ENCODE data around the gene BRIP1.
"Not testable (repeated sequence)": the region's sequence is repeated elsewhere in the genome, so short reads cannot be mapped to it uniquely, and the experiment has no call there.

Gene BRIP1

DNA sequence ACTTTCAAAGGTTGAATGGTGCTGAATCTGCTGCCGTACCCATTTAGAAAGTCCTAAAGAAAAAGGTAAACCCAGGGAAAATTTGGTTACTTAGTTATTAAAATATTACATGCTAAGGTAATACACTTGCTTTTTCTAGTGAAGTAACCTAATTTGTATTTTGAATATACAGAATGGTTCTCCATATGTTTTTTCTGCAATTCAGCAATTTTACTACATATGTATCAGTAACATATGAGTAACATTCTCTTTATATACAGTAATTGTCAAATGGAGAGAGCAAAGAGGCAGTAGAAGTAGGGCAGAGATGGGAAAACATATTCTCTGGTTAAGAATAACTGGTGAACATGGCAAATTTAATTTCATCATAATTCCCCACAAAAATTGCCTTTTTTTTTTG, 177.2 kb downstream of the BRIP1 start:
- no peak for DNase-seq

DNA sequence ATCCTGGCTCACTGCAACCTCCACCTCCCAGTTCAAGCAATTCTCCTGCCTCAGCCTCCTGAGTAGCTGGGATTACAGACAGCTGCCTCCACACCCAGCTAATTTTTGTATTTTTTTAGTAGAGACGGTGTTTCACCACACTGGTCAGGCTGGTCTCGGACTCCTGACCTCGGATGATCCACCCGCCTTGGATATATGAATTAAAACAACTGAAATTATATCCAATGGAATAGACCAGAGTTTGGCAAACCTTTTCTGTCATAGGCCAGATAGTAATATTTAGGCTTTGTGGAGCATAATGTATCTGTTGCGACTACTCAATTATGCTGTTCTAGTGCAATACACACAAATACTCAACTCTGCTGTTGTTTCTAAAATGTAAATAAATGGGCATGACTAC, 178.5 kb downstream of the BRIP1 start:
- no peak for DNase-seq

DNA sequence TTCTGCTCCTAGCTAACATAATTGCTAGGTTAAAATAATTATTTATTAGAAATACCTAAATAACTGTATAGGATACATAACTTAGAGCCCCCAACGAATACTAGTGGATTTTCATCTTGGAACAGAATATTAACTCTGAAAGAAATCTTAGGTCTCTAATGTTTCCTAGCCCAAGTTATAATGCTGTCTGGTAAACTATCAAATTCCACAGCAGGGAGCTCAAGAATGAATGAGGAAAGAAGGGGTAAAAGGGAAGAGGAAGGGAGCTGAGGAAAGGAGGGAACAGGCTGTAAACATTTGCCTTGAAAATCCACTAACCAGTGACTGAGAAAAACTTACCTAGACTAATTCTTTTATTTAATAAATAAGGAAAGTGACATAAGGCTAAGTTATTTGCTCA, 179.2 kb downstream of the BRIP1 start:
- DNase-seq: no peak

DNA sequence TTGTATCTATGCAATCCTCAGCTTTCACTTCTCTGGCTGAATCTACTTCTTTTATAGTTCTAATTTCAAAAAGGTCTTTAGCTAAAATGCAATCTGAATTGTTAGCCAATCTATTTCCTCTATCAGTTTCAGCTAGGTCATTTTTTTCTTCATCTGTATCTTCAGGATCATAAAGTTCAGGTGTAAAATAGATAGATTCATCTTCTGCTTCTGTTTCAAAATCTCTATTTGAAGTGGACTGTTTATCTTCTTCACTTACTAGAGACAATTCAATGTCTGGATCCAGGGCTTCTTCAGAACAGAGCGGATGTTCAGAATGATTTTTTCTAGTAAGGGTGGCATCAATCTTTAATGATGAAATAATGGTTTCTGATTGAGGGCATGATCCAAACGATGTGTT, 179.9 kb downstream of the BRIP1 start:
- DNase-seq: no peak

DNA sequence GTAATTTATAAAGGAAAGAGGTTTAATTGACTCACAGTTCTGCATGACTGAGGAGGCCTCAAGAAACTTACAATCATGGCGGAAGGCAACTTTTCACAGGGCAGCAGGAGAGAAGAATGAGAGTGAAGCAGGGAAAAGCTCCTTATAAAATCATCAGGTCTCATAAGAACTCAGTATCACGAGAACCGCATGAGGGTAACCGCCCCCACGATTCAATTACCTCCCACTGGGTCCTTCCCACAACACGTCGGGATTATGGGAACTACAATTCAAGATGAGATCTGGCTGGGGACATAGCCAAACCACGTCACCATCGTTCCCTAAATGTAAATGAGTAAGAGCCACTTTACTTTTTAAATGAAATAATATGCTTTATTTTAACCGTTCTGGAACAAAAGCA, 182.4 kb downstream of the BRIP1 start:
- DNase-seq: no peak

DNA sequence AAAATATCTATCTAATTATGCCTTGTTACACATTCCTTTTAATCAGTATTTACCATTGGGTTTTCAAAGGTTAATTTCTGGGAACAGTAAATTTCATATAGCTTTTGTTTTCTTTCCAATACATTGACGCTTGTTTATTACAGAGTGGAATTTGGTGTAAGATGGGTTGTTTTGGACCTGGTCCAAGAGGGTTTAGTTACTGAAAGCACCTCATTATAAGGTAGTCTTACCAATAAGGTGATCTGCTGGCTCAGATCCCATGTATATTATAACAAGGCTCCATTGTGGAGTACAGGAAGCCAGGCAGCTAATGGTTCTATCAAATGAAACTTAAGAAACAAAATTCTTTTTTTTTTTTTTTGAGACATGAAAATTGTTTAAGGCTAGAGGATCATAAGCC, 185.0 kb downstream of the BRIP1 start:
- DNase-seq: no peak

DNA sequence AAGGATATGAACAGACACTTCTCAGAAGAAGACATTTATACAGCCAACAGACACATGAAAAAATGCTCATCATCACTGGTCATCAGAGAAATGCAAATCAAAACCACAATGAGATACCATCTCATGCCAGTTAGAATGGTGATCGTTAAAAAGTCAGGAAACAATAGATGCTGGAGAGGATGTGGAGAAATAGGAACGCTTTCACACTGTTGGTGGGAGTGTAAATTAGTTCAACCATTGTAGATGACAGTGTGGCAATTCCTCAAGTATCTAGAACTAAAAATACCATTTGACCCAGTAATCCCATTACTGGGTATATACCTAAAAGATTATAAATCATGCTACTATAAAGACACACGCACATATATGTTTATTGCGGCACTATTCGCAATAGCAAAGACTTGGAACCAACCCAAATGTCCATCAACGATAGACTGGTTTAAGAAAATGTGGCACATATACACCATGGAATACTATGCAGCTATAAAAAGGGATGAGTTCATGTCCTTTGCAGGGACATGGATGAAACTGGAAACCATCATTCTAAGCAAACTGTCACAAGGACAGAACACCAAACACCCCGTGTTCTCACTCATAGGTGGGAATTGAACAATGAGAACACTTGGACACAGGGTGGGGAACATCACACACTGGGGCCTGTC, 186.0 kb downstream of the BRIP1 start:
- not testable (repeated sequence) for DNase-seq

DNA sequence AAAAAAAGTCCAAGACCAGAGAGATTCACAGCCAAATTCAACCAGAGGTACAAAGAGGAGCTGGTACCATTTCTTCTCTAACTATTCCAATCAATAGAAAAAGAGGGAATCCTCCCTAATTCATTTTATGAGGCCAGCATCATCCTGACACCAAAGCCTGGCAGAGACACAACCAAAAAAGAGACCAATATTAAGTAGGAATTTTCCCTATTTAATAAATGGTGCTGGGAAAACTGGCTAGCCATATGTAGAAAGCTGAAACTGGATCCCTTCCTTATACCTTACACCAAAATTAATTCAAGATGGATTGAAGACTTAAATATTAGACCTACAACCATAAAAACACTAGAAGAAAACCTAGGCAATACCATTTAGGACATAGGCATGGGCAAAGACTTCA, 186.8 kb downstream of the BRIP1 start:
- not testable (repeated sequence) for DNase-seq

DNA sequence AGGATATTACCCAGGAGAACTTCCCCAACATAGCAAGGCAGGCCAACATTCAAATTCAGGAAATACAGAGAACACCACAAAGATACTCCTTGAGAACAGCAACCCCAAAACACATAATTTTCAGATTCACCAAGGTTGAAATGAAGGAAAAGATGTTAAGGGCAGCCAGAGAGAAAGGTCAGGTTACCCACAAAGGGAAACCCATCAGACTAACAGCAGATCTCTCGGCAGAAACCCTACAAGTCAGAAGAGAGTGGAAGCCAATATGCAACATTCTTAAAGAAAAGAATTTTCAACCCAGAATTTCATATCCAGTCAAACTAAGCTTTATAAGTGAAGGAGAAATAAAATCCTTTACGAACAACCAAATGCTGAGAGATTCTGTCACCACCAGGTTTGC, 188.7 kb downstream of the BRIP1 start:
- not testable (repeated sequence) for DNase-seq

DNA sequence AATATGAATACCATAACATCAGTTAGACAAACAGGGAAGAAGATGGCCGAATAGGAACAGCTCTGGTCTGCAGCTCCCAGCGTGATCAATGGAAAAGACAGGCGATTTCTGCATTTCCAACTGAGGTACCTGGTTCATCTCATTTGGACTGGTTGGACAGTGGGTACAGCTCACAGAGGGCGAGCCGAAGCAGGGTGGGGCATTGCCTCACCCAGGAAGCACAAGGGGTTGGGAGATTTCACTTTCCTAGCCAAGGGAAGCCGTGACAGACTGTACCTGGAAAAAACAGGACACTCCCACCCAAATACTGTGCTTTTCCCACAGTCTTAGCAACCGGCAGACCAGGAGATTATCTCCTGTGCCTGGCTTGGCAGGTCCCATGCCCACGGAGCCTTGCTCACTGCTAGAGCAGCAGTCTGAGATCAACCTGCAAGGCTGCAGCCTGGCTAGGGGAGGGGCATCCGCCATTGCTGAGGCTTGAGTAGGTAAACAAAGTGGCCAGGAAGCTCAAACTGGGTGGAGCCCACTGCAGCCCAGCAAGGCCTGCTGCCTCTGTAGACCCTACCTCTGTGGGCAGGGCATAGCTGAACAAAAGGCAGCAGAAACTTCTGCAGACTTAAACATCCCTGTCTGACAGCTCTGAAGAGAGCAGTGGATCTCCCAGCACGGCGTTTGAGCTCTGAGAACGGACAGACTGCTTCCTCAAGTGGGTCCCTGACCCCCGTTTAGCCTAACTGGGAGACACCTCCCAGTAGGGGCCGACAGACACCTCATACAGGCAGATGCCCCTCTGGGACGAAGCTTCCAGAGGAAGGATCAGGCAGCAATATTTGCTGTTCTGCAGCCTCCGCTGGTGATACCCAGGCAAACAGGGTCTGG, 190.1 kb downstream of the BRIP1 start:
- DNase-seq: not testable (repeated sequence)

DNA sequence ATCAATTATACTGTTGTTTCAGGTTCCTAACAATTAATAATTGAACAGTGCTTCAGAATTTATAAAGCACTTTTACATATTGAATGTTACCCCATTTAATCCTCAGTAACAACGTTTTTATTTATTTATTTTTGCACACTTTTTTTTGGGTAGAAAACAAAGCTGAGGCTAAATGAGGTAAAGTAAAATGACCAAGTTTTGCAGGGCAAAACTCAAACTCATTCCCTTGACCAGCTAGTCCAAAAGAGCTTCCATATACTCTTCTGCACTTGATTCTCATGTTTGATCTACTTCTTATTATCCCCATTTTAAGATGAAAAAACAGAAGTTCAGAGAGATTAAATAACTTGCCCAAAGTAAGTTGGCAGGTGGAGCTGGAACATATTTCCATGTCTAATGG, 191.2 kb downstream of the BRIP1 start:
- no peak for DNase-seq

DNA sequence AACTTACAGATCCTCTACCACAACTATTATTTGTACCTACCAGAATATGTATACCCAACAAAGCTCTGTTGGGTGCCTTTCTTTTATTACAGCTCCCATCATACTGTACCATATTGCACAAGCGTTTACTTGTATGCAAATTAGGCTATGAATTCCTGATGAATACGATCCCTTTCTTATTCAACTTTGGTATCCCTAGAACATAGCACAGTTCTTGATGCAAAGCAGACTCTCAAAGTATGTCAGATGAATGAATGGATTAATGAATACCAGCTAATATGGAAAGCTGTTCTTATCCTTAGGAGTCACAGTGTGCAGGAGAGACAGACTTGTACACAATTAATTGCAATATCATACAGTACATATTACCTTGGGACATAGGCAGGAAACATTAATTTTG, 192.6 kb downstream of the BRIP1 start:
- no peak for DNase-seq

DNA sequence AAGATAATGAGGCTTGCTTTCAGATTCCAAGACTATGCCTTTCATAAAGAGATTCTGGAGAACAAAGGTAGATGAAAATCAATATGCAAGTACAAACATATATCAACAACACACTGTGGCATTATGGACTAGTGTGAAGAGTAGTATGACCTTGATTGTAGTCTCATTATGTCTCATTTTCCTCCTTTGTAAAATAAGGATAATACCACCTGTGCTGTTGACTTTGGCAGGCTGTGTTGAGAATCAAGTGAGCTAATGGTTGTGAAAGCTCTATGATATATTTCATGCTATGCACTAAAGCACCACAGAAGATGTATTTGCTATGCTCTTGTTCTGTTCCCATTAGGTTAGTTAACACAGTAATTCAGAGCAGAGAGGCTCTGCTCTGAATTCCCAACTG, 193.8 kb downstream of the BRIP1 start:
- no peak for DNase-seq

DNA sequence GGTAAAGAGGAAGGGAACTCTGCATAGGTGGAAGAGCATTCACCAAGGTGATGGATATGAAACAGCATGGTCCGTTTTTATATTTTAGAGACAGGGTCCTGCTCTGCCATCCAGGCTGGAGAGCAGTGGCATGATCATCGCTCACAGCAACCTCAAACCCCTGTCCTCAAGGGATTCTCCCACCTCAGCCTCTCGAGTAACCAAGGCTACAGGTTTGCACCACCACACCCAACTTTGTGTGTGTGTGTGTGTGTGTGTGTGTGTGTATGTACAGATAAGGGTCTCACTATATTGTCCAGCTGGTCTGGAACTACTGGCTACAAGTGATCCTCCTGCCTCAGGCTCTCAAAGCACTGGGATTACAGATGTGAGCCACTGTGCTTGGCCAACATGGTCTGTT, 194.8 kb downstream of the BRIP1 start:
- DNase-seq: no peak

DNA sequence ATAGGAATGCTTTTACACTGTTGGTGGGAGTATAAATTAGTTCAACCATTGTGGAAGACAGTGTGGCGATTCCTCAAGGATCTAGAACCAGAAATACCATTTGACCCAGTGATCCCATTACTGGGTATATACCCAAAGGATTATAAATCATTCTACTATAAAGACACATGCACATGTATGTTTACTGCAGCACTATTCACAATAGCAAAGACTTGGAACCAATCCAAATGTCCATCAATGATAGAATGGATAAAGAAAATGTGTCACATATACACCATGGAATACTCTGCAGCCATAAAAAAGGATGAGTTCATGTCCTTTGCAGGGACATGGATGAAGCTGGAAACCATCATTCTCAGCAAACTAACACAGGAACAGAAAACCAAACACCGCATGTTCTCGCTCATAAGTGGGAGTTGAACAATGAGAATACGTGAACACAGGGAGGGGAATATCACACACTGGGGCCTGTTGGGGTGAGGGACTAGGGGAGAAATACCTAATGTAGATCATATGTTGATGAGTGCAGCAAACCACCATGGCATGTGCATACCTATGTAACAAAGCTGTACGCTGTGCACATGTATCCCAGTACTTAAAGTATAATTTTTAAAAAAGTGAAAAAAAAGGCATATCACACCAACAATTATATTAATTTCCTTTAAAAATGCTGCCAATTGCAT, 196.8 kb downstream of the BRIP1 start:
- not testable (repeated sequence) for DNase-seq

DNA sequence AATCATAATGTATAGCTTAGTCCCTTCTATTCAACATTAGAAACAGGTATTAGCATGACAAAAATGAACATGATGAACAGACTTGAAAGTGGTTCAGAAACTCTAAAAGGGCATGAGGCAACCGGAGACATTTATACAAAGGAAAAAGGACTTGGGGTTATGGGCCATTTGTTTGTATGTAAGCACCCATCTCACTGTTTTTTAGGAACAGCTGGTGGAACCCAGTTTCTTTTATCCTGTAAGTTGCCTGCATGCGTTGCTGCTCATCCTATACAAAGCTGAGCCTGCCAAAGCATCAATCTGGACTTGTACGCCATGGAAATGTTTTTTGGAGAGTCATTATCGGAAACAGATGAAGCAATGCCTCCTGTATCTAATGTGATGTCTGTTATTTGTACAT, 200.0 kb downstream of the BRIP1 start:
- no peak for DNase-seq

DNA sequence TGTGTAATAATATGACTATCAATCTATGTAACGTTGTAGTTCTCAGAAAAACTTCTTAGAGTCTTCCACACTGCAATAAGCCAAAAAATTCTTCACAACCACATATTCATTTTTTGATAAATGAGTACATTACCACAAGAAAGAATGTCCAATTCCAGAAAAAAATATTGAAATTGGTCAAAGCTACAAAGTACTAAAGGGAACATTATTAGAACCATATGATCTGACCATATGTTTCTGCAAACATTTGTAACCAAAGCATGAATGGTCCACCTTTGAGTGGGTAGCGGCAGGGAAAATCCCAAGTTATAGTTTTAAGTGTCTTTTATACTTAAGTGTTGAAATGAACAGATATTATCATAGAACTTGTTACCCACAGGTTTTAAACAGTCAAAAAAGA, 200.6 kb downstream of the BRIP1 start:
- no peak for DNase-seq

DNA sequence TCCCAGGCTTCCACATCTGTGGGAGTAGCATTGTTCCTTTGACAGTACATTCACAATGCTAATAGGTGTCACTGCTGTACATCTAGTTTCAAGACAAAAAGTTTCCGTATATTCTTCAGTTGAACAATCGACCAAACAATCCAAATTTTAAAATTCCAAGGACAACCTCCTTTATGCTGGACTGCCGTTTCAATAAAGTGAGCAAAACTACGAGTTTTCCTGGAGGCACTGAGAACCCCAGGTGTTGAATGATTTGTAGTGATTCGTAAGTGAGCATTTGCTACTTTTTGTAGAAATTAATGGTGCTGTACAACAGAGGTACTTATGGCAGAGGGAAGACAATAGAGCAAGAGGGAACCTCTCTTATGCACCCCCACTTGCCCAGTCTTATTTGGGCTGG, 201.1 kb downstream of the BRIP1 start:
- no peak for DNase-seq

DNA sequence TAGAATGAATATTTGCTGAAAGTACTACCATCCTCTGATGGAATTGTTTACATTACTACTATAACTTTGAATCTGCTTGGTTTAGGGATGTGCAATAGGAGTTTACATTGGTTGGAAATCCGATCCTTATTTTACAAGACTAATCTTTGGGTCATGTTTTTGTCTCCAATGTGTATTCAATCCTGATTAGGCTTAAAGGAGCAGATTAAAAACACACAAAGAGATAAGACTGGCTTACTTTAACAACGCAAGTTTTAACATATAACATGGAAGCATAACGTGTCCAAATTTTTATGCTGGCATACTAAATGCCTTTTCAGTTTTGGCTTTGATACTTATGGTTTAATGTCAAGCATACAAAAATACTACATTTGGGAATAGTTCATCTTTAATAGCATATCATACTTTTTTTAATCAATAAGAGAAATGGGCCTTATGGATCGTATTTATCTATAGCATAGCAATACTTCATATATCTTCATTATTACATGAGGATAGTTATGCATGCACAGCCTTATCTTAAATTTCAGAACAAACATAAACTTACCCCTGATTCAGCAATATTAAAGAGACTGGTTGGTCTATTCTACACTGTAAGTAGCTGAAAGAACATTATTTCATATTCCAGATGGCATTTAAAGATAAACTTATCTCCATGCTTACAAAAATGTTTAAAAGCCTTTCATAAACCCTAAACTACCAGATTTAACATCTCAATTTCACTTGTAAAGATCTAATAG, 202.4 kb downstream of the BRIP1 start:
- DNase-seq: no peak

DNA sequence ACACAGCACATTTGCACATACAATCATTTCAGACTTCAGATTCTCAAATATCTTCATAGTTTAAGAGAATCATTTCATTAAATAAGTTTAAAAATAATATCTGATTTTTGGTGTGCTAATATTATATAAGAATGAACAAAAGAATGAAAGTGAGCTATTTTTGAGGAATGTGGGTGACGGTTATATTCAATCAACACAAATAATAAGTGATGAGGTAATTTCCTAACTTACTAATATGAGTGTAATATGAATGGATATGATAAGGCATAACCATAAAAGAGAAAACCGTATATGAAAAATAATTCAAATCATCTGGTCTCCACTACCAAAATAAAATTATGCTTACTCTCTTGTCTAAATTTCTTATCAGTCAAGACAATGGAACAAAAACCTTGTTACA, 203.9 kb downstream of the BRIP1 start:
- DNase-seq: no peak

DNA sequence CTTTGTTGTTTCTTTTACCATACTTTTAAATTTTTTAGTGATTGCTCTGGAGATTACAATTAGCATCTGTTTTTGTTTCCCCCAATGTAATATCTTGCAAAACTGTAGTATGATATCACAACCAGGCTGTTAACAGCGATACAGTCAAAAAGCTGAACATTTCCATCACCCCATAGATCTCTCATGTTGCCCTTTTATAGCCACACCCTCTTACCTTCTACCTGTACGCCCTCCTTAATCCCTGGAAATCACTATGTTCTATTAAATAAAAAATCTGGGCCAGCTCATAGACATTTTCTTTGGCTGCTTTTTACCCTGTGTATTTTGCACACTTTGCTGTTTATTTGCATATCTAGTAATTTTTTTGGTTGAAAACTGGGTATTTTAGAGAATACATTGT, 205.1 kb downstream of the BRIP1 start:
- DNase-seq: no peak

DNA sequence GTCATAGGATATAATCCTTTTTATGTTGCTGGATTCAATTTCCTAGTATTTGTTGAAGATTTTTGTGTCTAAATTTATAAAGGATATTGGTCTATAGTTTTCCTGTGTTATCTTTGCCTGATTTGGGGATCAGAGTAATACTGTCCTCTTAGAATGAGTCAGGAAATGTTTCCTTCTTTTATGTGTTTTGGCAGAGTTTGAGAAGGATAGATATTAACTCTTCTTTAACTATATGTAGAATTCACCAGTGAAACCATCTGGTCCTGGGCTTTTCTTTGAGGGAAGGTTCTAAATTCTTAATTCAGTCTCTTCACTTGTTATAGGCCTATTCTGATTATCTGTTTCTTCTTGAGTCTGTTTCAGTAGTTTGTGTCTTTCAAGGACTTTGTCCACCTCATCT, 206.0 kb downstream of the BRIP1 start:
- DNase-seq: no peak

DNA sequence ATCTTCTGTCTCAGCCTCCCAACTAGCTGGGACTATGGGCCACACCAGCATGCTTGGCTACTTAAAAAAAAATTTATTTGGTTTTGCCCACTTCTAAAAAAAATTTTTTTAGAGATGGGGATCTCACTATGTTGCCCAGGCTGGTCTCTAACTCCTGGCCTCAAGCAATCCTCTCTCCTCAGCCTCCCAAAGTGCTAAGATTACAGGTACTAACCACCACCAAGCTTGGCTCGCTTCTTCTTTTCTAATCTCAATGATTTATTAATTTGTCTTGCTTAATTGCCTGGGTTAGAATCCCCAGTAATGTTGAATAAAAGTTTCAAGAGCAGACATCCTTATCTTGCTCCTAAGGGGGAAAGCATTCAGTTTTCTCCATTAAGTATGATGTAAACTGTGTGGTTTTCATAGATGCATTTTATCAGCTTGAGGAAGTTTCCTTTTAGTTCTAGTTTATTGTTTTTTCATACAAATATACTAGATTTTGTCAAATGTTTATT, 206.6 kb downstream of the BRIP1 start:
- no peak for DNase-seq

Measured in stimulated activated CD4-positive, alpha-beta T cell treated with anti-CD3 and anti-CD28 coated beads, Interleukin-4, amount 100 ng/mL, for 4 hours (primary cell).